HG03575 (cell line): ENCODE data around the gene FAM72A.
"Not testable (repeated sequence)": the region's sequence is repeated elsewhere in the genome, so short reads cannot be mapped to it uniquely, and the experiment has no call there.

Experiments
- ATAC-seq: cut with Tn5 transposase; IDR thresholded peaks from one replicate; pipeline ENCODE4 v1.9.1; 2021; ENCODE audit not compliant: unreplicated experiment, insufficient number of reproducible peaks, low FRiP score; ENCODE audit errors: extremely low read depth

FAM72A gene

GRCh38 chr1:206202789-206203363 is at the start of gene FAM72A:
FAM72A (minus strand) TSS chr1:206202839; CDS start chr1:206202025, 814 bp downstream.
- peak; percentile 93 for ATAC-seq

GRCh38 chr1:206250953-206251681 is 48.5 kb upstream of the FAM72A start:
- ATAC-seq: not testable (repeated sequence)

GRCh38 chr1:206246129-206246886 is 43.7 kb upstream of the FAM72A start:
- not testable (repeated sequence) for ATAC-seq

- ATAC-seq: not testable (repeated sequence)
These were observed 42.8 kb upstream of the FAM72A start for GRCh38 chr1:206245479-206245878.

GRCh38 chr1:206243335-206243734 is 40.7 kb upstream of the FAM72A start:
- ATAC-seq: peak; percentile 96

- ATAC-seq: not testable (repeated sequence)
These were observed 37.6 kb upstream of the FAM72A start for GRCh38 chr1:206240288-206240687.

GRCh38 chr1:206235190-206235589 is 32.6 kb upstream of the FAM72A start:
- ATAC-seq: not testable (repeated sequence)

- not testable (repeated sequence) for ATAC-seq
These were observed 31.7 kb upstream of the FAM72A start for GRCh38 chr1:206234189-206234916.

GRCh38 chr1:206232970-206233645 is 30.5 kb upstream of the FAM72A start:
- ATAC-seq: not testable (repeated sequence)

GRCh38 chr1:206231989-206232388 is 29.4 kb upstream of the FAM72A start:
- ATAC-seq: not testable (repeated sequence)

- ATAC-seq: not testable (repeated sequence)
These were observed 26.6 kb upstream of the FAM72A start for GRCh38 chr1:206229286-206229685.

GRCh38 chr1:206226886-206227285 is 24.2 kb upstream of the FAM72A start:
- not testable (repeated sequence) for ATAC-seq

GRCh38 chr1:206225386-206225785 is 22.7 kb upstream of the FAM72A start:
- not testable (repeated sequence) for ATAC-seq

GRCh38 chr1:206224190-206224776 is 21.6 kb upstream of the FAM72A start:
- not testable (repeated sequence) for ATAC-seq

GRCh38 chr1:206221585-206221984 is 18.9 kb upstream of the FAM72A start:
- ATAC-seq: not testable (repeated sequence)

- not testable (repeated sequence) for ATAC-seq
These were observed 17.8 kb upstream of the FAM72A start for GRCh38 chr1:206220332-206221000.

GRCh38 chr1:206219514-206220331 is 17.1 kb upstream of the FAM72A start:
- ATAC-seq: not testable (repeated sequence)
